MCF 10A (cell line): ENCODE measurements around the gene WWP2. TPM values are rescaled to one million over a fixed set of nuclear protein-coding genes. Genes with fewer than 3 reads are reported as not detected.

Source experiments
- Bru-seq: library from RNA; stranded (reverse); fragments of 400-500 nt; gene quantifications from one replicate; lab custom pipeline; 2021; lab: Mats Ljungman, UMichigan
- BruChase-seq, 2 experiments: library from RNA; stranded (reverse); fragments of 400-500 nt; gene quantifications; one replicate each; lab custom pipeline; 2021; lab: Mats Ljungman, UMichigan
- BruUV-seq: library from RNA; stranded (reverse); fragments of 400-500 nt; replicated peaks from 2 replicates; lab custom pipeline; 2021; lab: Mats Ljungman, UMichigan
- CTCF ChIA-PET: fragments of 300-600 bp; sonication (Branson Sonifier 250); formaldehyde crosslinking; extraction: SDS; loops from one replicate; lab custom pipeline; 2021; ENCODE audit warnings: antibody characterized with exemption, inconsistent platforms; lab: Yijun Ruan, JAX
- POLR2A ChIA-PET: fragments of 300-600, 350-650 bp; sonication (Branson Sonifier 250); formaldehyde crosslinking; extraction: SDS; loops from one replicate; lab custom pipeline; 2020; ENCODE audit warnings: antibody characterized with exemption, inconsistent platforms; lab: Yijun Ruan, JAX
- DNase-seq: peaks from one replicate; pipeline ENCODE4 v3.0.0-alpha.2; 2018; ENCODE audit not compliant: unreplicated experiment
- H3K27ac Mint-ChIP-seq: one replicate; pipeline ENCODE4 v1.8.0; 2022; ENCODE audit warnings: mild to moderate bottlenecking, low read depth, mixed read lengths; ENCODE audit not compliant: unreplicated experiment
- H3K27me3 Mint-ChIP-seq: one replicate; pipeline ENCODE4 v1.8.0; 2022; ENCODE audit warnings: mixed read lengths; ENCODE audit not compliant: insufficient read depth, unreplicated experiment
- H3K36me3 Mint-ChIP-seq: one replicate; pipeline ENCODE4 v1.8.0; 2022; ENCODE audit warnings: mild to moderate bottlenecking, moderate library complexity, mixed read lengths; ENCODE audit not compliant: insufficient read depth, unreplicated experiment
- H3K4me1 Mint-ChIP-seq: one replicate; pipeline ENCODE4 v1.8.0; 2022; ENCODE audit warnings: mixed read lengths; ENCODE audit not compliant: insufficient read depth, unreplicated experiment
- H3K4me3 Mint-ChIP-seq: one replicate; pipeline ENCODE4 v1.8.0; 2022; ENCODE audit warnings: mild to moderate bottlenecking, moderate library complexity, mixed read lengths; ENCODE audit not compliant: unreplicated experiment
- H3K9me3 Mint-ChIP-seq: one replicate; pipeline ENCODE4 v1.8.0; 2022; ENCODE audit warnings: mixed read lengths; ENCODE audit not compliant: unreplicated experiment
- intact Hi-C: fragments of 100-400 bp; cut with micrococcal nuclease; formaldehyde crosslinking; loops from 2 replicates; pipeline ENCODE4 v1.14.1; 2022
- long read RNA-seq: library from polyadenylated mRNA; stranded (forward); transcript quantifications from one replicate; pipeline ENCODE4 v2.0.0, GENCODE V29; 2022
- total RNA-seq: library from RNA; stranded (reverse); gene quantifications from 2 replicates; pipeline ENCODE4 v1.2.3, GENCODE V29; 2022
- TF ChIP-seq, protein P1 (sequence below): fragments of 200-600 bp; IDR thresholded peaks from one replicate; pipeline ENCODE4 v1.8.0; 2022; ENCODE audit warnings: antibody characterized with exemption, mild to moderate bottlenecking; ENCODE audit not compliant: unreplicated experiment

WWP2 gene
- 29.3 and 30.4 TPM in 2 replicates for total RNA-seq
- Bru-seq, nascent RNA, result percentile 63 among the genes with signal in this experiment
- percentile 60 among the genes with signal in this experiment for BruChase-seq, experiment 1, labeled RNA remaining after a 6-hour chase
- BruChase-seq, experiment 2, labeled RNA remaining after a 2-hour chase, result percentile 56 among the genes with signal in this experiment
- long read RNA-seq, full-length matches to known transcripts, result 14 of 56 reads
- long read RNA-seq, partial matches to known transcripts, result 19 of 56 reads
- long read RNA-seq, other reads (novel, unspliced or antisense), result 23 of 56 reads

DNA sequence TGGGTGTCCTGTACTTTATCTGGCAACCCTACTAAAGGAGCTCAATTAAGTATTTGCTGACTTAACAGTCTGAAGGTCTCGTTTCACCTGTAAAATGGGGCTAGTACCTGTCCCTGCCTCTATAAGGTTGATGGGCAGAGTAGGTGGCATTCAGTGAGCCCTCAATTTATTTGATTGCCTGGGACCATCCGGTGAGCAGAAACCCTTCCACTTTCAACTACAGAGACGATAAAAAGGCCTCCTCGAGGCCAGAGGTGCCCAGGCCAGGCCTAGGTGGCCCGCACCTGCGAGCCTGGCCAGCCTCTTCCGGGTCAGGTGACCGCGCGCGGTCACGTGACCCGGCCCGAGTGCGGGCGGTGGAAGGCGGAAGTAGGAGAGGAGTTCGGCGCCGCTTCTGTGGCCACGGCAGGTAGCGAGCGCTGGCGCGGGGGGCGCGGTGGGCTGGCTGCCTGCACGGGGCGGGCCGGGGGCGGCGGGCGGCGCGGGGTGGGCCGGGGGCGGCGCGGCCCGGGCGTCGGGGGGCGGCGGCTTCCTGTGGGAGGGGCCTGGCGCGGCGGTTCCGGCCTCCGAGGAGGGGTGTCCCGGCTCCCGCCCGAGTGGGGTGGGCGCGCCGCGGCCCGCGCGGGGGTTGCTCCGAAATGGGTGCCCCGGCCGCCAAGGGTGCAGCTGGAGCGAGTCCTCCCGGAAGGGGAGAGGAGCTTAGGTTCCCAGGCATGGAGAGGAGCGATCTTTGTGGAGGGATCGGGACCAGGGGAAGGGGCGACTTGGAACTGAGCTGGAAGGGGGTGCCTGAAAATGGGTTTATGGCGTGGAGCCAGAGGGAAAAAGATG, at the start of gene WWP2:
WWP2 (plus strand) TSS at position 350 of the 831 bp plus-strand sequence. CDS start 24,679 bp downstream, outside the sequence.
- peak; percentile 80 for DNase-seq
- TF ChIP-seq, protein P1, sequence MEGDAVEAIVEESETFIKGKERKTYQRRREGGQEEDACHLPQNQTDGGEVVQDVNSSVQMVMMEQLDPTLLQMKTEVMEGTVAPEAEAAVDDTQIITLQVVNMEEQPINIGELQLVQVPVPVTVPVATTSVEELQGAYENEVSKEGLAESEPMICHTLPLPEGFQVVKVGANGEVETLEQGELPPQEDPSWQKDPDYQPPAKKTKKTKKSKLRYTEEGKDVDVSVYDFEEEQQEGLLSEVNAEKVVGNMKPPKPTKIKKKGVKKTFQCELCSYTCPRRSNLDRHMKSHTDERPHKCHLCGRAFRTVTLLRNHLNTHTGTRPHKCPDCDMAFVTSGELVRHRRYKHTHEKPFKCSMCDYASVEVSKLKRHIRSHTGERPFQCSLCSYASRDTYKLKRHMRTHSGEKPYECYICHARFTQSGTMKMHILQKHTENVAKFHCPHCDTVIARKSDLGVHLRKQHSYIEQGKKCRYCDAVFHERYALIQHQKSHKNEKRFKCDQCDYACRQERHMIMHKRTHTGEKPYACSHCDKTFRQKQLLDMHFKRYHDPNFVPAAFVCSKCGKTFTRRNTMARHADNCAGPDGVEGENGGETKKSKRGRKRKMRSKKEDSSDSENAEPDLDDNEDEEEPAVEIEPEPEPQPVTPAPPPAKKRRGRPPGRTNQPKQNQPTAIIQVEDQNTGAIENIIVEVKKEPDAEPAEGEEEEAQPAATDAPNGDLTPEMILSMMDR, result no peak
- Mint-ChIP-seq H3K36me3 (no peaks in the 10 kb centered on the region), H3K4me3 (peak within 1 kb of the TSS; percentile 75), H3K27me3 (no peaks in the 10 kb centered on the region), H3K27ac (peak within 1 kb of the TSS; percentile 93), H3K9me3 (no peaks in the 10 kb centered on the region), H3K4me1 (peaks cover 5% of the 10 kb centered on the region)
- ChIA-PET CTCF (interaction anchor here (0.7 to 1.6 kb wide), 6 partner anchors 8 to 443 kb away, joined by 3 to 9 read pairs (median 4); partner anchors contain the start of gene NOB1), POLR2A (interaction anchor here (0.6 to 3.7 kb wide), 26 partner anchors 8 to 422 kb away, joined by 3 to 45 read pairs (median 4); partner anchors contain the start of genes NIP7, NOB1 and NQO1)
- intact Hi-C loops, result no loop called here
- BruUV-seq, result no TSS peak

DNA sequence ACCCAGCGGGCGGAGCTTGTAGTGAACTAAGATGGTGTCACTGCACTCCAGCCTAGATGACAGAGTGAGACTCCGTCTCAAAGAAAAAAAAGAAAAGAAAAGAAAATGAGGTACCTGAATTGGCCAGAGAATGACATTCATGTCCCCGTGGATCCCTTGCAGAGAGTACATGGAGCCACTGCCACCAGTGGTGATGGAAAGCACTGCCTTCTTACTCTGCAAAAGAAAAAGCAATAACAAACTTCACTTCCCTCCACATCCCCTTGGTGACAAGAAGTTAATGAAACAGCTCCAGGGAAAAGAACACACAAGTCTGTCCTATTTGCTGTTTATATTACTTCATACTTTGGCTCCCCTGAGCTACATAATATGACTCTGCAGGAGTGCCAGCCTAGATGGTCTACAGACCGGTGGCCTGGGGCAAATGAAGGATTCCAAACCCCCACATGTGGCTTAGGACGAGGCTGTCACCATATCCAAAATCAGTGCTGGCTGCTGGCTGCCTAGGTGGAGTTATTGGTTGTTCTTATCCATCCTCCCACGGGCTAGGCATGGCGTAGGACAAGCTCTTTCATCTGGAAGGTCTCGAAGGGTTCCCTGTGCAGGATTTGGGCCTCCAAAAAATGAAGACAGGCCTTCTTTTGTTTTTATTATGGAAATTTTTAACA, 49.1 kb upstream of the WWP2 start:
- H3K36me3 Mint-ChIP-seq, result peaks cover 52% of the 10 kb centered on the region
- DNase-seq, result no peak
- intact Hi-C loops, result no loop called here
- BruUV-seq, result no TSS peak
- H3K27me3 Mint-ChIP-seq, result no peaks in the 10 kb centered on the region
- no peak overlapping the region for H3K27ac Mint-ChIP-seq
- POLR2A ChIA-PET, result interaction anchor here (0.7 to 6.5 kb wide), 3 partner anchors 13 to 121 kb away, joined by 3 to 83 read pairs (median 10); partner anchors contain the start of genes NOB1 and NQO1
- H3K9me3 Mint-ChIP-seq, result no peaks in the 10 kb centered on the region
- H3K4me3 Mint-ChIP-seq, result no peak overlapping the region
- CTCF ChIA-PET, result interaction anchor here (0.5 to 6.1 kb wide), 6 partner anchors 12 to 556 kb away, joined by 3 to 98 read pairs (median 4); partner anchors contain the start of genes NOB1 and NQO1
- TF ChIP-seq, protein P1, result no peak
- H3K4me1 Mint-ChIP-seq, result peaks cover 16% of the 10 kb centered on the region

DNA sequence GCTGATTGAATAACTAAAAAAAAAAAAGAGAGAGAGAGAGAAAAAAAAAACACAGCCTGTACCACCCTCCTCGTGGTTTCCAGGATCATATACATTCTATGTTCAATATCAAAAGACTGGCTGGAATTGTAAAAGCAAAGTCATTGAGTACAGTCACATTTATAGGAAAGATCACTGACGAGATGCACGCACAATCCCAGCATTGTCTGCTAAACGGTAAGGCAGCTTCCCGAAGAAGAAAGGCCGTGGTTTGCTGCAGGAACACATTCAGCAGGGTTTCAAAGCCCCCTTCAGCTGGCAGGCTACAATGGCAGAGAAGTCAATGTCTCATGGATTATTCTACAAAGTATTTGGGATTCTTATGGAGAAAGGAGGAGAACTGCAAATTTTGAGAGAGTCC, 45.1 kb upstream of the WWP2 start:
- Mint-ChIP-seq H3K36me3 (peaks cover 41% of the 10 kb centered on the region), H3K27ac (no peak overlapping the region), H3K4me3 (no peak overlapping the region), H3K27me3 (no peaks in the 10 kb centered on the region), H3K9me3 (no peaks in the 10 kb centered on the region), H3K4me1 (peaks cover 3% of the 10 kb centered on the region)
- POLR2A ChIA-PET, result interaction anchor here (2.5 to 3.2 kb wide), 2 partner anchors 8 to 38 kb away, joined by 6 to 19 read pairs; partner anchors contain the start of genes NOB1 and NQO1
- TF ChIP-seq, protein P1, result no peak
- no TSS peak for BruUV-seq
- DNase-seq, result no peak
- intact Hi-C loops, result no loop called here
- CTCF ChIA-PET, result interaction anchor here (0.6 to 0.7 kb wide), 2 partner anchors 53 to 104 kb away, joined by 3 read pairs; no protein-coding TSS in a partner anchor
